SK-N-DZ (cell line): ENCODE data around the gene CDHR1. TPM values are rescaled to one million over a fixed set of nuclear protein-coding genes. Genes with fewer than 3 reads are reported as not detected.
"Not testable (repeated sequence)": the region's sequence is repeated elsewhere in the genome, so short reads cannot be mapped to it uniquely, and the experiment has no call there.

ENCODE experiments used
- DNase-seq: peaks from one replicate; pipeline ENCODE4 v3.0.0-alpha.2; 2015; ENCODE audit warnings: low spot score
- polyA plus RNA-seq, 2 experiments: library from polyadenylated mRNA; depleted of rRNA; stranded (reverse); fragments of >200 nt; gene quantifications; 2 replicates each; pipeline ENCODE4 v1.2.3, GENCODE V29; 2014

CDHR1 gene
- polyA plus RNA-seq (2014; cell fraction: cytosol; rRNA removed), result 2.9 and 3.0 TPM in 2 replicates
- 7.0 and 14.3 TPM in 2 replicates for polyA plus RNA-seq (2014; cell fraction: nucleus; rRNA removed)

- DNase-seq, result peak; percentile 50
Measured at GRCh38 chr10:84194424-84195043, at the start of gene CDHR1. Gene CDHR1, plus strand, starts transcription at chr10:84194537. Its CDS starts 224 bp downstream, at chr10:84194761.

- no peak for DNase-seq
Measured at GRCh38 chr10:84147347-84147746, 47.0 kb upstream of the CDHR1 start.

- DNase-seq, result peak; percentile 34
Measured at GRCh38 chr10:84148006-84148597, 46.2 kb upstream of the CDHR1 start.

GRCh38 chr10:84149854-84150253 lies 44.5 kb upstream of the CDHR1 start:
- DNase-seq, result no peak

DNA sequence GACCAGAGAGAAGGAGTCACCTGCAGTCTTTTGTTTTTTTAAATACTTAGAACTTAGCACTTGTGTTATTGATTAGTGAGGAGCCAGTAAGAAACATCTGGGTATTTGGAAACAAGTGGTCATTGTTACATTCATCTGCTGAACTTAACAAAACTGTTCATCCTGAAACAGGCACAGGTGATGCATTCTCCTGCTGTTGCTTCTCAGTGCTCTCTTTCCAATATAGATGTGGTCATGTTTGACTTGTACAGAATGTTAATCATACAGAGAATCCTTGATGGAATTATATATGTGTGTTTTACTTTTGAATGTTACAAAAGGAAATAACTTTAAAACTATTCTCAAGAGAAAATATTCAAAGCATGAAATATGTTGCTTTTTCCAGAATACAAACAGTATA lies 41.6 kb upstream of the CDHR1 start:
- no peak for DNase-seq

DNA sequence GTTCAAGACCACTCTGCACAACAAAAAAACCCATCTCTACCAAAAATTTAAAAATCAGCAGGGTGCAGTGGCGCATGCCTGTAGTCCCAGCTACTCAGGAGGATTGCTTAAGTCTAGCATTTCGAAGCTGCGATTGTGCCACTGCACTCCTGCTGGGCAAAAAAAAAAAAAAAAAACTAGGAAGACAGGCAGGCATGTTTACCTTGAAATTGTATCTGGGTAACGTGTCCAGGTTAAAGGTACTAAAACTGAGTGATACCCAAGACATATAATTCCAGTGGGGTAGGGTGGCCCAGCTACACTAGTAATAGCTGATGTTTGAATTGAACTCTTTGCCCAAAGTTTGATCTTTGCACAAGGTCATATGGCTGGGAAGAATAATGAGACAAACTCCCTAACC lies 38.8 kb upstream of the CDHR1 start:
- no peak for DNase-seq

GRCh38 chr10:84156009-84156408 lies 38.3 kb upstream of the CDHR1 start:
- no peak for DNase-seq

GRCh38 chr10:84156768-84157167 lies 37.6 kb upstream of the CDHR1 start:
- no peak for DNase-seq

DNA sequence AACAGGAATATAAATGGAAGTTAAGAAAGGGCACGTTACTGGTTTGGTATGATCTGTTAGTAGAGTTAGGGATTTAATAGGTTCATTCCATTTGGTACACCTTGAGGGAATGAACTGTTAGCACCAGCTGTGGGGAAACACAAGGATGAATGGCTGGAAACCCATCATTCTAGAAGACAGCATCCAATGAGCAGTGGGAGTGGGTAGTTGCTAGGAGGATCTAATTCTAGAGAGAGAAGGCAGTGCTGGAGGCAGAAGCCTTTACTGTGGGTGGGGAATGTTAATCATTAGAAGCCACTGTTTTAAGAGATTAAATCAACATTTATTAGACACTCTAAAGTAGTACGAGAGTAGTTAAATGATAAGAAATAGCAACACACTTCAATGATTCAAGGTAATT lies 36.3 kb upstream of the CDHR1 start:
- no peak for DNase-seq

GRCh38 chr10:84158550-84158949 lies 35.8 kb upstream of the CDHR1 start:
- no peak for DNase-seq

DNA sequence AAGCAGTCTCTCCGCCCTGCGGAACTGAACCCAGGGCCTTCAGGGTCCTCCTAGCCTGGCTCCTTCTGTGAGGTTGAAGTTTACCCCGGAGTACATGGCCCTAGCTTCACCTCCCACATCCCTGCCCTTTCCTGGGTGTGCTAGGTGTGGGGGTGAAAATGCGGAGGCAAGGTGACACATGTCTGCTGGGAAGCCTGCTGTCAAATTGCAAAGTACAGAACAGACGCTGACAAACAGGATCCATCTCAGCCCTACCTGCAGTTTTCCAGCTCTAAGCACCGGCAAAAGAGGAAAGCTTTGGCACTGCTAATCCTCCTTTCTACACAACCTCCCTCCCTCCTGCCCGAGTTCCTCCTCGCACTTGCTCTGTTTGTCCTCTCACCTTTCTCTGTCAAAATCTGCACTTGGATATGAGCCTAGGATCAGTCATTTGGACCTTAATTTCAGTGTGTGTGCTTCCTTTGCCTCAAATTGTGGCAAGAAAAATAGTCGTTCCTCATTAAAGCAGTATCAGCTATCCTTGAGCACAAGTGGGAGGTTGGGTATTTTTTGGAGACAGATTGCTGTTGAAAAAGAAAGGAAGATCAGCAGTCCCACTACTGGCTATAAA lies 35.2 kb upstream of the CDHR1 start:
- no peak for DNase-seq

DNA sequence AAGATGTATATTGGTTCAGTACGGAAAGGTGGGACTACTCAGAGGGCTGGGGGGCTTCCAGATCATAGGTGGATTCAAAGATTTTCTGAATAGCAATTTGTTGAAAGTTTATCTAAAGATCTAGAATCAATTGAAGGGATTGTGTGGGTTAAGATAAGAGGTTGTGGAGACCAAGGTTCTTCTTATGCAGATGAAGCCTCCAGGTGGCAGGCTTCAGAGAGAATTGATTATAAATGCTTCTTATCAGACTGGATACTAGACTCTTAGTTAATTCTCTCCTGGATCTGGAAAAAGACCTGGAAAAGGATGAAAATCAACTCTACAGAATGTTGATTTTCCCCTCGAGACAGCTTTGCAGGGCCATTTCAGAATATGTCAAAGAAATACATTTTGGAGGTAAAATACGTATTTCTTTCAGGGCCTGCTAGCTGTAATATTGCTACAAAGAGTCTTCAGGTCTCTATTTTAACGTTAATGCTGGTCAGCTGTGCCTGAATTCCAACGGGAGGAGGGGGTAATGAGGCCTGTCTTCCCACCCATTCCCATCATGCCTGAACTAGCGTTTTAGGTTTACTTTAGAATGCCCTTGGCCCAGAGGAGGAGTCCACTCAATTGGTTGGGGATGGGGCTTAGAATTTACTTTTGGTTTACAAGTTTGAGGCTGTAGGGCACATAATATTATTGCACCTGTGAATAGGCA lies 33.5 kb upstream of the CDHR1 start:
- no peak for DNase-seq

GRCh38 chr10:84163996-84164395 lies 30.3 kb upstream of the CDHR1 start:
- DNase-seq, result no peak

- no peak for DNase-seq
Measured at GRCh38 chr10:84164442-84164841, 29.9 kb upstream of the CDHR1 start.

GRCh38 chr10:84166620-84167288 lies 27.6 kb upstream of the CDHR1 start:
- no peak for DNase-seq

DNA sequence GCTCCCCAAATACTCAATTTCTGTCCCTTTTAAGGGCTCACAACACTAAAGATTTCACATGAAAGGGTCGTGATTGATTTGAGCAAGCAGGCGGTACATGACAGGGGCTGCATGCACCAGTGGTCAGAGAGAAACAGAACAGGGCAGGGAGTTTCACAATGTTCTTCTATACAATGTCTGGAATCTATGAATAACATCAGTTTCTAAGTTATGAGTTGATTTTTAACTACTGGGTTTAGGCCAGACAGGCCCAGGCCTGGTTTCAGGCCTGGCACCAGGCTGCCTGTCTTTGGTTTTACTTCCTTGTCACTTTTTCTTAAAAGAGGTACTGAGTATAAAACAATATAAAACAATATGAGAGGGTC lies 27.1 kb upstream of the CDHR1 start:
- DNase-seq, result not testable (repeated sequence)

DNA sequence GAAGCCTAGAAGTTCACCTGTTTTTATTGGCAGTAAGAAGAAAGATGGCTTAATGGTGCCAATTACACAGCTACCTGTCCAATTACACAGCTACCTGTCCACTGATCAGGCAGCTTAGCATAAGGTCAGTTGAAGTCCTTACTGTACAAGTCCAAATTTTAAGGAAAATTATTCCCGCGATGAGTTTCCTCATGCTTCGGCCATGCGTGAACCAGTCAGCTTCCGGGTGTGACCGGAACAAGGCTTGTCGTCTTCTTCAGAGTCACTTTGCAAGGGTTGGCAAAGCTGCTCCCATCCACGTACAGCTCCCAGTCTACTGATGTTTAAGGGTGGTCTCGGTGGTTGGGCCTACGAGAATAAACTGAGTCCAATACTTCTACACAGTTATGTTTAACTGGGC lies 26.0 kb upstream of the CDHR1 start:
- DNase-seq, result not testable (repeated sequence)

DNA sequence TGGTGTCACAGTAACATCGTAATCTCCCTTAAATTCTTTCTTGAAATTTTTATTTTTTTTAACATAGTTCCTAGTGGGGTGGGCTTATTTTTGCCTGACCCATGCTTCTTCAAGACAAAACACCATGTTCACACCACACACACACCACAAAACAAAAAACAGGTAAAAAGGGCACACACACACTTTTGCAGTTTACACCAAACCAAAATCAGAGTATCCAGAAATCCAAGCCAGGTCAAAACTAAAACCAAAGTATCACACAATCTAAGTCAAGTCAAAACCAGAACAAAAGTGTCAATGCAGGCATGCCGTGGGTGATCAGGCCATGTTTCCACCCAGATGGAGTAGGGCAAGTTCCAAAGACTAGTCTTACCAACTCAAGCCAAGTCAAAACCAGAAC lies 23.1 kb upstream of the CDHR1 start:
- not testable (repeated sequence) for DNase-seq

- DNase-seq, result not testable (repeated sequence)
Measured at GRCh38 chr10:84171700-84172466, 22.5 kb upstream of the CDHR1 start.

GRCh38 chr10:84172467-84173356 lies 21.6 kb upstream of the CDHR1 start:
- no peak for DNase-seq
